Measurements from ENCODE around the gene KCNQ1.
A peak's percentile ranks its signal among the peaks of the same experiment; 100 is the strongest.

Gene KCNQ1

DNA sequence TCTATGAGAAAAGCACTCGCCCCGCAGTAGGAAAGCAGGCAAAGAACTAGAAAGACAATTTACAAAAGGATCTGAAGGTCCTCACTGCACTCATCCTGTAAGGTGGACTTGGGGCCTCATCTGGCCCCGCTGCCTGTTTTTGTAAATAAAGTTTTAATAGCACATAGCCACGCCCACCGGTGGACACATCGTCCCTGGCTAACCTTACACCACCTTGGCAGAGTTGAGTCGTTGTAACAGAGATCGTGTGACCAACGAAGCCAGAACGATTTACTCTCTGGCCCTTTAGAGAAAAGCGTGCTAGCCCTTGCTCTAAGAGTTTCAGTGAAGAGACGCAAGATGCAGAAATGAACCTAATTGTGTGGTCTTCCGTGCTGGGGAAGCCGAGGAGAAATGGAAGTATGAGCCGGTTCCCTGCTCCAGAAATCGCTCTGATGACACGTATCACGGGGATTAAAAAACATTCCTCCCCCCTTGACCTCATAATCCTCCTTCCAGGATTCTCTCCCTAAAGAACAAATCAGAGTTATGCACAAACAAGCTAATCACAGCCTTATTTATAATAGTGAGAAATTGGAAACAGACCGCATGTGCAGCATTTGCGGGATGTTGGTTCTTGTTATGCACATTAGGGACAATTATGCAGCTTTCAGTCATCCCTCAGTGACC, 360.7 kb downstream of the KCNQ1 start:
- DNase-seq = no peak

DNA sequence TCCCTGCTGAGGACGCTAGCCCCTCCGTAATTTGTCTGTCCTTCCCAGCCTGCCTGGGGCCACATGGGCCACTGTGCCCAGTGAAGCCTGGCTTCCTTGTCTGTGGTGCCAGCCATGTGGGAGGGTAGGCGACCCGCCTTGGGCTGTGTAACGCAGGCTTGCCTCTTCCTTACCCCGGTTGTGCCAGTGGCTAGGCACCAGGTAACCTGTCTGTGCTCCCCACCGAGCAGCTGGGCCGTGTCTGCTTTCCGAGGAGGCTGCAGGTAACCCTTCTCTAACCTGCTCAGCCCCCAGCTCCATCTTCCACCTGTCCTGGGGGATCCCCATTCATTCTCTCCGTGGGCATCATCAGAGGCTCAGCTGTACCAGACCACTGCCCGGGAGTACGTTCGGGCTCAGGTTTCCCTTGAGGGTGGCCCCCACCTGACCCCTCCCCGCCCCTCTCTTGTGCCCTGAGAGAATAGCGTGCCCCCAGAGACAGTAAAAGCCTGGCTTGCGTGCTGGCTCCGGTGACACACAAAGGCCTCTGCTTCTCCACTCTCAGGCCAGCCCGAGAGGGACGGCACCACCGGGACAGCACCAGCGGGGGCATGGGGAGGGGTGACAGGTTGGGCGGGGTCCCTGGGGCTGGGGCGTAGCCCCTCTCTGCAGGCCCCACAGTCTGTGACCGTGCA, 361.7 kb downstream of the KCNQ1 start:
- no peak for DNase-seq

DNA sequence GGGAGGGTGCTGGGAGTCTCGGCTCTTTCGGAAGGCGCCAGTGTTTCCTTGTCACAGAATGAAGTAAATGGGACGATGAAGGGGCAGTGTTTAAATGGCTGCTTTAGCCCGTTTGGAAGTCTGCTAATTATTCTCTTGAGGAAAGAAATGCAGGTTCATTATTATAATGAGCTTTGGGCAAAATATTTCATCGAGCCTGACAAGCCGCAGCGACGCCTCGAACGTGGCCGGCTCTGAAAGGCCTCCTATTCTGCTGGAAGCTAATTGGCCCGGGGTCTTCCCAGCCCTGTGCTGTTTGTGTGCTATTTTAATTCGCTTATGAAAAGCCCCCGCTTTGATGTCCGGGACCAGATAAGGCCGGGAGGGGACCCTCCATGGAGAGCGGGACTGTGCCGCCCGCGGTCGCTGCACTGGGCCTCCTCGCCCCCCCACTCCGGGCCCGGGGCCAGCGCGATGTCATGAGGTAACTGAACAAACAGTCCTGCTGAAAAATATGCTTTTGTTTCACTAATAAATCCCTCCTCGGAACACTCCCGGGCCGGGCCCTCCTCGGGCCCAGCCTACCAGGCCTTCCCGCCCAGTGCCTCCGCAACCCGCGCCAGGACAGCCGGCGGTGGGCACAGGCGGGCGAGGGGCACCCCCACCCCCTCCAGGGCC, 362.3 kb downstream of the KCNQ1 start:
- DNase-seq = no peak

DNA sequence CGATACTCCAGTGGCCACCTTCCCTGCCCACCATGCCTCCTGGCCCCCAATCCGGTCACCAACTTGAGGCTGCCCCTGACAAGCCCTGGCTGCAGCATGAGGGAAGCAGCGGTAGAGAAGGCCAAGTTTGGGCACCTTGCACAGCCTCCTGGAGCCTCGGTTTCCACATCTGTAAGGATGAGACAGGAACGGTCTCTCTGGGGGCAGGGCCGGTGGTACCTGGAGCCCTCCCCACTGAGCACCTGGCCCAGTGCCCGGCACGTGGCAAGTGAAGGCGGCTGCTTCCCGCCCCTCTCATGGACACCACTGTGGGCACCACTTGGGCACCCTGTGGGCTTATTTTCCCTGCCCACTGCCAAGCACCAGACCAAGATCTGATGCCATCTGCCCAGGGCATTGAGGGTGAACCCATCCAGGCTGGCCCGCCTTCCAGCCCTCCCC, 363.0 kb downstream of the KCNQ1 start:
- no peak for DNase-seq

DNA sequence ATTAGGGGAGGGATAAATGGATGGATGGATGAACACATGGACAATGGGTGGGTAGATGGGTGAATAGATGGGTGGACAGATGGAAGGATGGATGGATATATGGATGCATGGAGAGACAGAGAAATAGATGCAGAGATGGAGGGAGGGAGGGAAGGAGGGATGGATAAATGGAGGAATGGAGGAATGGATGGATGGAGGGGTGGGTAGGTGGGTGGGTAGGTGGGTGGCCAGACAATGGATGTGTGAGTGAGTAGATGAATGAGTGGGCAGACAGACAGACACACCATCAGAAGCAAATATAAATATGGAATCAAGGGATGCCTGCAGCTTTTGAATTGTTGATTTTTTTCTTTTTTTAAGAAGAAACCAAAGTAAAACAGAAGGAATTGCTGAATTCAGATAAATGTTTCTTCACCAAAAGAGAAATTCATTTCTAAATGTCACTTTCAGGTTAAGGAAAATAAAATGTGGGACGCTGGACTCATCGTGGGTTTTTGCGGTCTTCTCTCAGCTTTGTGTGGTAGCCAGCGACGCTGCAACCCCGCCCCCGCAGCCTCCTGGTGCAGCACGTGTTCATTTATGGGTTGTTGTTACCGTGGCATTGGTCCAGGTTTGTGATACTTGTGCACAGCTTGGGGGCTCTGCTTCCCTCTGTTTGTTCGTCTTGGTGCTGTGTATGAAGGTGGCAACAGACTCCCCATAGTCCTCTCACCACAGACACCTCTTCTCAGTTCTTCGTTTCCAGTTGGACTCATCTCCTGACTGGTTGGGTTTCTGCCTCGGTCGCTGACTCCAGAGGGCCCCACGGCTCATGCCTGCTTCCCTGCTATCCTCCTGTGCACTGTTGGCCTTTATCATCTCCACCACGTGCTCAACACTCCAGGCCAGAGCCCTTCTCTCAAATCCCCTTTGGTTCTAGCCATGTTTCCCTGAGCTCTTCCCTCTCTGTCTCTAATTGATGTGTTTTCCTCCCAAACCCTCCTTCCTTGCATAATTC, 364.3 kb downstream of the KCNQ1 start:
- DNase-seq = no peak

DNA sequence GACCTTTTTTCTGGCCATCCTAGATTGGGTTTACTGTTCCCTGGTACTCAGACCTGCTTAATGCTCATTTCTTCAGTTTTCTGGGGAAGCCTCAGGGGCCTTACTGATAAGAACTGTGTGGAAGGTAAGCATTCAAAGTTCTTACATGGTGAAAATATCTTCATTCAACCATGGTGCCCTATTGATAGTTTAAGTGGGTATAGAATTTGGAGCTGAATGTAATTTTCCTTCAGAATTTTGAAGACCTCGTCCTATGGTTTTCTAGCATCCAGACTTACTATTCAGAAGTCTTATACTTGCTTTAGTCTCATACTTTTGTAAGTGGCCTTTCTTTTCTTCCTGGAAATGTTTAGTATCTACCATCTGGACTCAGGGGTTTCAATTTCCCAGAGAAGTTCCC, 365.0 kb downstream of the KCNQ1 start:
- DNase-seq = no peak

DNA sequence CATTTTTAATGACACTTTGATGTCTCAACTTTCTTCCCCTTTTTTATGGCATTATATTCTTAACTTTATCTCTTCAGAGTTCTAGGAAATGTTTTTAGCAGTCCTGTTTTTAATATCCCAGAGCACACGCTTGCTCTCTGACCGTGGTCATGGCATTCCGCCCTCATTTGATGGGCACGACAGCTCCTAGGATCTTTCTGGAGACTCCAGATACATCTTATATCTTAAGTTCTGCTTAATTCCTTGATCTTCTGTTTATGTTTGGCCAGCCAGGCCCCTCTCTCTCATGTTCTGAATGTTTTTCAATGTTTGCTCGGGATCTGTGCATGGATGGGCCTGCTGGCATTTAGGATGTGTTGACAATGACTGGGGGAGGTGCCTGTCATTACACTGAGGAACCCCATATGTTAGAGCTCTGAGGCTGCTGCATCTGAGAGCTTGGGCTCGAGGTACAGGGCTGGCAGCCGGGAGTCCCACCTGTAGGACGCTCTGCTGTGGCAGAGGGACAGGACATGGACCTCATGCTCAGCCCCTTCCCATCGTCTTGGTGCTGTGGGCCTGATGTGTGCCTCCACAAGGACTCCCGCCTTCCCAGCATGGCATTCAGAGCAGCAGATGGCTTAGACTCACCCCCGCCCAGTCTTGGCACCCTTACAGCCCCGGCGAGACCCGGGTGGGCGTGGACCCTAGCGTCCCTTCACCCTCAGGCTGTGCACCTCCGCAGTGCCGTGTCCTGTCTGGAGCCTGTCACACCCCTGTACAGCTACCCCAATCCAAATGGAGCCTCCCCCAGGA, 365.8 kb downstream of the KCNQ1 start:
- DNase-seq = no peak

DNA sequence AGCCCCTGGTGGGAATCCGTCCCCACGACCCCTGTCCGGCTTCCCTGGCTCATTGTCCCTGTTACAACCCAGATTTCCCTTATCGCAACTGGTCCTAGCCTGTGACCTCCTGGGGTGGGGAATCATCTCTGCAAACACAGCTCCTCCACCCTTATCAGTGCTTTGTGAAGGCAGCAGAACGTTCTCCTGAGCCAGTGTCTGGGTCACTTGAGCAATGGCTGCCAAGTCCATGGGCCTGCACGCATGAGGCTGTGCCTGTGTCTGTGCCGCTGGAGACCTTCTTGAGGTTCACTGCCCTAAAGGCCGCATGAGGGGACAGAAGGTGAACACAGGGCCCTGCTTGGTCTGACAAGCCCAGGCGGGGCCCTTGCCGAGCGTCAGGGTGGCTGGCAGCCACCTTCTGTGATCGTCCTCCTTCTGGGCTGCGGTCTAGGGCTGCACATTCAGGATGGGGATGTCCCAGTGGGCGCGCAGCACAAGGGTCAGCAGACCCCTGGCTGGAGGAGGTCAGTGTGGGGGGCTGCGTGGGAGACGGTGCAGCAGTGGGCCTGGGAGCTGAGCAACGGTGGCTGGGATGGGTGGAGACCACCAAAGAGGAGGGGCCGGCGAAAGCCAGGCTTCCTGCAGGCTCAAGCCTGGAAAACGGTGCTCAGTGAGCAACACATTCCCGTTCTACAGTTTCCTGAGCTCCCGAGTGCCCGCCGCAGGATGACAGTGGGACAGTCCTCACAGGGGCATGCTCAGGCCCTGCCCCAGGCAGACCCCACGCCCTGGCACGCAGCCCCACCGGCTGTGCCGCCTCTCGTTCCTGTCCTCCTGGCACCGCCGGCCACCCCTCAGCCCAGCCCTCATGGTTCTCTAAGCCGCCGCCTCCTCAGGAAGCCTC, 366.6 kb downstream of the KCNQ1 start:
- DNase-seq = peak; percentile 36

DNA sequence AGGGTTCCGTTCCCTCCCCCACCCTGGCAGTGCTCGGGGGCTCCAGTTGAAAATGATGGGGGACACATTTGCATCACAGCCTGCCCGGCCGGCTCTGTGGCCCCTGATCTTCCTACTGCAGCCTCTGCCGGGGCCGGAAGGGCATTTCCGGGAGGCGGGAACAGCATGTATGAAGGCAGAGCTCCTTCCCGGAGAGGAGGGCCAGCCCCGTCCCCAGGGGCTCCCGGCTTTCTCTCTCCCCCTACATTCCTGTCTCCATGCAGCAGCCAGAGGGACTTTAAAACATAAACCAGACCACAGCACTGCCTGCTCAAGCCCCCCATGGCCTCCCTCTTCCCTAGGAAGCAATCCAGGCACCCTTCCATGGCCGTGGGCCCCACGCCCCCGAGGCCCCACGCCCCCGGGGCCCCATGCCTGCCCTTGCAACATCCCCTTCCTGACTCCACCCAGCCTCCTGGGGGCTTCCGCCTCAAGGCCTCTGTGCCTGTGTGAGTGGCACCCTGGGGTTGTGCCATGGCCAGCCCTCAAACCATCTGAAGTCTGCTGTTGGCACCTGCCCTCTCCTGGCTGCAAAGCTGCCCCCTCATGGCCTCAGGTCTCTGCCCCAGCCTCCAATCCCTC, 367.7 kb downstream of the KCNQ1 start:
- DNase-seq = peak; percentile 59

DNA sequence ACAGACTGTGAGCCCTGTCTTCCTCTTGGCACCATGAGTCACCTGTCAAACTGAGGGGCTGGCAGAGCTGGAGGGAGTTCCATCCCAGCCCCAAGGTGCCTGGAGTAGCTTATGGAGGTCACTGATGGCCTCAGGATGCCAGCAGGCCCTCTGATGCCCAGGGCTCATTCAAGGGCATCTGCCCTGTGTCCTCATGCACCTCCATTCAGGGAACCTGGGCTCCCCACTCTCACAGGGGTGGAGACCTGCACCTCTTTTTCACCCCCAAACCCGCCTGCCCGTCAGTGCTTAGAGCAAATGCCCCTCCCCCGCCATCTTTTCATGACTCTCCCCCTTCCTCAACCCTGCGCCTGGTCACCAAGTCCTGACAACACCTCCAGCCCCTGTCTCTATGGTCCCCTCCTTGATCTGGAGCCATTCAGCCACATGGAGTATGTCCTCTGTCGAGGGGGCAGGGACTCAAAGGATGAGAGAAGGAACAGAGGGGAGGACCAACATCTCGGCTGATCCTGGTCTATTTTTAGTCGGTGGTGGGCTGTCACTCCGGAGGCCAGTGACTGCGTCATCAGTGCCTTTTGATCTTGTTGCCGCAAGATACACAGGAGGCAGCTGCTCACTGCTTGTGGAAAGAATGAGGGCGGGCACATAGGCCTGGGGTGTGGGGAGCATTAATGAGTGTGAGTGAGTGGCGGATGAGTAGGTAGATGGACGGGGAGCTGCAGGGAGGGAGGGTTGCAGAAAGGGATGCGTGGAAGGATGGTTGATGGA, 368.5 kb downstream of the KCNQ1 start:
- DNase-seq = no peak

DNA sequence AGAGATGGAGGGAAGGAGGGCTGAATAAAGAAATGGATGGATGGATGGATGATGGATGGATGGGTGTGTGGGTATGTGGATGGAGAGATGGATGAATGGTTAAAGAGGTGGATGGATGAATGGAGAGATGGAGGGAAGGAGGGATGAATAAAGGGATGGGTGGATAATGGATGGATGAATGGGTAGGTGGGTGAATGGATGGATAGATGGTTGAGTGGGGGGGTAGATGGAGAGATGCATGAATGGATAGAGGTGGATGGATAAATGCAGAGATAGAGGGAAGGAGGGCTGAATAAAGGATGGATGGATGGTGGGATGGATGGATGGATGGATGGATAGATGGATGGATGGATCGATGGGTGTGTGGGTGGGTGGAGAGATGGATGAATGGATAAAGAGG, 369.2 kb downstream of the KCNQ1 start:
- DNase-seq = no peak

DNA sequence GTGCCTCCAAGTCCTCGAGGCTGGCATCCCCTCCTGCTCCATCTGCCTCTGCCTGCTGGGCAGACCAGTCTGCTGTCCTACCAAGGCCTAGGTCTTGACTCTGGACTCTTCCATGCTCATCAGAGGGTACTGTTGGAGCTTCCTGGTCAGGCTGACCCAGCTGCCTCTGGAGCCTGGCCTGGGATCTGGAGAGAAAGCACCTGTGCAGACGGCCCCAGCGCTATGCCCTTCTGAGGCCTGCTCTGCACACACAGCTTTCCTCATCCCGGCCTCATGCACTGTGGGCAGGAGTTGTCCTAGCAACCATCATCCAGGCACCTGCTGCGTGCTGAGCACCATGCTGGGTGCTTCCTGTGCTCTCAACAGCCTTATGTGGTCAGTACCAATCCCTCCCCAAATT, 369.9 kb downstream of the KCNQ1 start:
- DNase-seq = no peak

DNA sequence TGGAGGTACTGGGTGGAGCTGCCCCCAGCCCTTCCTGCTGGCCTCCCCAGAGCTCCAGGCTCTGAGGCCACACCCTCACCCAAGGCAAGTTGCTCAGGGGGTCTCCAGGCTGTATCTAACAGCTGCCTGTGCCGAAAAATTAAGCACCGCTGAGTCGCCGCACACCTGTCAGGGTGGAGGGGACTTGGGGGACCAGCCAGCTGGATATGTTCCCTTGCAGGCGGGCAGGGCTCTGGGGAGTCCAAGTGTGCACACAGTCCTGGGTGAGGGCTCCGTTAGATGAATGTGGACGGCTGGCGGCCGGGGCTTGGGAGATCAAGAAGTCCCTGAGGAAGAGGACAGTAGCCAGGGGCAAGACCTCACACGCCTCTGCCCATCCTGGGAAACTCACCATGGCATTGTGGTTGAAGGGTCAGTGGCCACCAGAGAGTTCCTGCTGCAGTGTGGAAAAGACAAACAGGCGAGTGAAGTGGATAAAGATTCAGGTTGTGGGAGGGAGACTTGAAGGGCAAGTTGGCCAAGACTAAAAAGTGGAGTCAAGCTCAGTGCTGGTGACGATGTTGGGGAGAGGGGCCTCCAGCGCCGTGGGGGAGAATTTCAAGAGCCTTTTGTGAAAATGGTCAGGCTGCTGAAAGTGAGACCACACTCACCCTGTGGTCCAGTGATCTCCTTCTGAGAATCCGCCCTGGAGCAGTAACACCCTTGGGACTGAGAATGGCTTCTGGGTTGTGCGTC, 371.1 kb downstream of the KCNQ1 start:
- no peak for DNase-seq

DNA sequence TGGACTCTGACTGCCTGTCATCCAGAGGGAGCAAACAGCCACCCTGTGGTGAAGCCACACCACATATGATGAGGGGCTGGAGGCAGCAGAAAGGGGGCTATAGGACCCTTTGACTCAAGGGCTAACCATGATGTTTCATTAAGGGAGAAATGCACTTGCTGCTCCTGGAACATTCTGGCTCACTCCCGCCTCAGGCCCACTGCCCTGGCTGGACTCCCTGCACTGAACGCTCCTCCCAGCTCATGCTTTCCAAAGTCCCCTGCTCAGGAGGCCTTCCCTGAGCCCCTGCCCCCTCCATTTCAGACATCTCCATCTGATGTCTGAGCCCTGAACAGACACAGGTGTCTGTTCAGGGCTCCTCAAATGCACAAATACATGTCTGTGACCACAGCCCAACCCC, 371.7 kb downstream of the KCNQ1 start:
- DNase-seq = no peak

DNA sequence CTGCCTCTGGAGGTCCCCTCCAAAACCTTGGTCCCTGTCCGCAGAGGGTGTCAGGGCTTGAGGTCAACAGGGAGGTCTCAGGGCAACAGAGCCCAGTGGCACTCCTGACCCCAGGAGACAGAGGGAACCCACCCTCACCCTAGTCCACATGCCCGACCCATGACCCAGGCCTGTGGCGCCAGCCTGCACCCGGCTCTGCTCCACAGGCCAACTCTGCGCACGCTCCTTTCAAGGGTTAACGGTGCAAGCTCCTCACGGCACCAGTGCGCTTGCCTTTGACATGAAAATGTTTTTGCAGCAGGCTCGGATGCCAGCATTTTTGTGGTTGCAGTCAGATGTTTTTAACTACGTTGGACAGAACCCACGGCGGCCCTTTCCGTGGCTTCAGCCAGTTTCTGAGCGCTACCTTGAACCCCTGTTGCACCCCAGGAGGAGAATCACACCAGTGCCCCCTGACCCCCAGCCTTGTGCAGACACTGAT, 372.2 kb downstream of the KCNQ1 start:
- no peak for DNase-seq

DNA sequence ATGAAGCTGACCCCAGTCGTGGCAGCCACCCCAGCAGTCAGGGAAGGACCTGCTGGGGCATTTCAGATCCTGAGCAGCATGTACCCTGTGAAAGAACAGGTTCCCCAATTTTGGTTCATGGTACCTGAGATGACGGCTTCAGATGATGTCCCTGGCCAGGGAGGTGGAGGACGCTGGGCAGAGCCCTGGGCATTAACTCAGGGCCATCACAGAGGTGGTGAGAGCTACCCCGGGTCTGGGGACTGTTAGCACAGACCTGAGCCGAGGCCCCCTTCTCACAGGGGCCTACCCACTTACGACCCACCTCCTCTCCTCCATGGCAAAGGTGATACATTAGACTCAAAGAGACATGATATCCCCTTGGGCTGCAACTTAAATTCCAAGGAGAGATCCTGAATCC, 372.6 kb downstream of the KCNQ1 start:
- DNase-seq = no peak

DNA sequence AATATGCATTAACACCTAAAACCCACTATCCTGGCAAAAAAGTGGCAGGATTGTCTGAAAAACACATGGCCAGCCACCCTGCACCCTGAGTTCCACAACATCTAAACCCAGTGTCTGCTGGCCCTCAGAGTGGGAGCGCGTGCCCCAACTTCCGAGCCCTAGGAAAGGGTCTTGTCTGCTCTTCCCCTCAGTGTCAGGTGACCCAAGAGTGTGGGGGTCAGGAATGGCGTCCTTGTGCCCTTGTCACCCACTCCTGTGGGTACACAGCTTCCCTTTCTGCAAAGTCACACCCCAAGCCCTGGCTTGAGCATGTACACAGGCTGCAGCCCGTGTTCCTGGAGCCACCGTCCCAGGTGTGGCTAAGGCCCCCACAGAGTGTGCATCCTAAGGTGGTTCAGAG, 373.2 kb downstream of the KCNQ1 start:
- DNase-seq = no peak

DNA sequence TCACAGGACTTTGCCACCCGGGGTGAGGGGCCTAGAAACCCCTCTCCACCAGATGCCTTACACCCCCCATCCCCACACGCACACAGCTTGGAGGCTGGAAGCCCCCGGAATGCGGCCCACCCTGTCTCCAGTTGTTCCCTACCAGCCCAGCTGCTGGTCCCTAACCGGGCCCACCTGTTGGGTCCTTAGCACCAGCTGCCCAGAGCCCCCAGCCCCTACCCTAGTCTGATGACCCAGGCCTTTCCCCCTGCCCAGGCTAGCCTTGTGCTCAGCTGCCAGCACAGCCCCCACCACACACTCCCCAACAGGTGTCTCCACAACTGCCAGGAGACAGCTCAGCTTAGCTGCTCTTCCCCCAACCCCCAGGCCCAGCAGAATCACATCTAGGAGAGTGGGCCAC, 373.7 kb downstream of the KCNQ1 start:
- no peak for DNase-seq

DNA sequence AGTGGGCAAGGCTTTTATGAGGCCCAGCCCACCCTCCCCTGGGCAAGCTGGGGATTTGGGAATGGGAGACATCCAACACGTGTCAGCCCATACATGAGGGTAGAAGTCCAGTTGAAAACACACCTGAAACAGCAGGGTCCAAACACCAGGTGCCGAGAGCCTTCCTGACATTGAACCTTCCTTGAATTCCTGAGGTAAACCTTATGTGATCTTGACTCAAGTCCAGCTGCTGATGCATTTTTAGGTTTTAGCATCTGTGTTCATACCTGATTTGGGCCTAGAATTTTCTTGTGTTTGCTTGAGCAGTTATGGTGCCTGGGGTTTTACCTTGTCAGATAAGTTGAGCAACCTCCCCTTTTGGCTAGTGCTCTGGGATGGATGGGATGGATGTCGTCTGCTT, 374.5 kb downstream of the KCNQ1 start:
- no peak for DNase-seq

Measured in hematopoietic multipotent progenitor cell treated with erythropoietin and hydrocortisone succinate and interleukin-3 and kit ligand, for 6 days (in vitro differentiated cells).